GM12874 (cell line): ENCODE results near the gene LAYN.

Source experiments
- TF ChIP-seq, protein P1 (sequence below): IDR thresholded peaks from 2 replicates; pipeline ENCODE4 v1.5.1; 2011; ENCODE audit warnings: low read depth, mild to moderate bottlenecking, control low read depth, low read length, moderate library complexity; ENCODE audit not compliant: insufficient read depth

The LAYN gene

DNA sequence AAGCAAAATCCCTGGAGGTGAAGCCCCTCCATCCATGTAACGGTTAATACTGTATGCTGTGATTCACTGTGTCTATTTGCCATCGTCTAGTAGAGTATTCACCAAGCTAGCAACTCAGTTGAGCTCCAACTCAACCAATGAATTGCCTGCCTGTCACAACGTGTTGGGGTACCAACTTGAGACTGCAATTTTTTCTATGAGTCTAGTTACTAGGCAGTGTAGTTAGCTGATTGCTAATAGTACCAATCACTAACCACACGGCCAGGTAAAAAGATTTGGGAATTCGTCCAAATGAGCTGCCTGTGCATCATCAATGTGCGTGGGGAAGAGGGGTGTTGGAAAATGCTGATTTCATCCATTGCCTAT lies 27.3 kb upstream of the LAYN start:
- TF ChIP-seq, protein P1, sequence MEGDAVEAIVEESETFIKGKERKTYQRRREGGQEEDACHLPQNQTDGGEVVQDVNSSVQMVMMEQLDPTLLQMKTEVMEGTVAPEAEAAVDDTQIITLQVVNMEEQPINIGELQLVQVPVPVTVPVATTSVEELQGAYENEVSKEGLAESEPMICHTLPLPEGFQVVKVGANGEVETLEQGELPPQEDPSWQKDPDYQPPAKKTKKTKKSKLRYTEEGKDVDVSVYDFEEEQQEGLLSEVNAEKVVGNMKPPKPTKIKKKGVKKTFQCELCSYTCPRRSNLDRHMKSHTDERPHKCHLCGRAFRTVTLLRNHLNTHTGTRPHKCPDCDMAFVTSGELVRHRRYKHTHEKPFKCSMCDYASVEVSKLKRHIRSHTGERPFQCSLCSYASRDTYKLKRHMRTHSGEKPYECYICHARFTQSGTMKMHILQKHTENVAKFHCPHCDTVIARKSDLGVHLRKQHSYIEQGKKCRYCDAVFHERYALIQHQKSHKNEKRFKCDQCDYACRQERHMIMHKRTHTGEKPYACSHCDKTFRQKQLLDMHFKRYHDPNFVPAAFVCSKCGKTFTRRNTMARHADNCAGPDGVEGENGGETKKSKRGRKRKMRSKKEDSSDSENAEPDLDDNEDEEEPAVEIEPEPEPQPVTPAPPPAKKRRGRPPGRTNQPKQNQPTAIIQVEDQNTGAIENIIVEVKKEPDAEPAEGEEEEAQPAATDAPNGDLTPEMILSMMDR: no peak

DNA sequence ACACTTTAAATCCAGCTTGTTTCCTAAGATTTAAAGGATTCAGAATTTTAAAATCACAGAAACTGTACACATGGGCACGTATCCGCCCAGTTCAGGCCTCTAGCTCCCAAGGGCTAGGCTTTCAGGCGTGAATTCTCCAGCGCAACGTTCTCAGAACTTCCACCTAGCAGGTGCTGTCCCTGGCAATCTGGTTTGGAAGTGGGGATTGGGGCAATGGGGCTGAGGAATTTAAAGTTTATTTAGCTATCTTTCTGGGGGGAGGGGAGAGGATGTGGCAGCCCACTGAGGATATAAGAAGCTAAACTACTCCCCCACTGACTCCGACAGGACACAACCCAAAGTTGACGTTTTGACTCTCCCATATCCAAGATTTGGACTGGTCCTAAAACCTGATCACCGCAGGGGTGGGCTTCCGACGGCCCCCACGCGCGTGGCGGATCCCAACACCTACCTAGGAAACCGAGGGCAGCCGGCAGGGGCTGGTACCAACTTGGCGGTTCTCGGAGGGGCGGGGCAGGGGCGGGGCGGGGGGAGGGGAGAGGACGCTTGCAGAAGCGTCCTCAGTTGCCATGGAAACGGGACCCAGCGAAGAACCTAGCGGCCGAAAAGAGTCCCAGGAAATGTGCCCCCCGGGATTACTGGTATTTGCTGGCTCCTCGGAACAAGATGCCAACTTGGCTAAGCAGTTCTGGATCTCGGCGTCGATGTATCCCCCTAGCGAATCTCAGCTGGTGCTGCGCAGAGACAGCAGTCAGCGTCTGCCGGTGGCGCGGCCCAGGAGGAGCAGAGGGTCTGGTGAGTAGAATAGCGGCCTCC lies 26.1 kb upstream of the LAYN start, which contains the start of gene HOATZ:
HOATZ (plus strand) TSS at position 563 of the 816 bp plus-strand sequence; CDS start at position 570, 7 bp downstream.
- TF ChIP-seq, protein P1: no peak

DNA sequence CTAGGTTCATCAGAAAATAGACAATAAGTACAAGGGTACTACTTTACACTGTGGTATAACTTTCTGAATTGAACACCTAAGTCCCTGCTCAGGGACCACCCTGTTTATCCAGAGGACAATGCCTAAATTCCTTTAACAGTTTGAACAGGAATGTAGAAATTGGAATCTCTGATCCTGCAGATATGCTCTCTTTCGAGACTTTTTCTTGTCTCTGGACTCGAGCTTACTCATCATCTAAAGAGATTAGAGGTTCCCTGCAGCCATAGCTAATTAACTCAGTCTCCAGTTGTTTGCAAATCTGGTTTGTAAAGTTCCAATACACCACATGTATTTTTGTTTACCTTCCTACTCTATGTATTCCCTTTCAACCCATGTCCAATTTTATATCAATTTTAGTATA lies 24.9 kb upstream of the LAYN start:
- TF ChIP-seq, protein P1: no peak

DNA sequence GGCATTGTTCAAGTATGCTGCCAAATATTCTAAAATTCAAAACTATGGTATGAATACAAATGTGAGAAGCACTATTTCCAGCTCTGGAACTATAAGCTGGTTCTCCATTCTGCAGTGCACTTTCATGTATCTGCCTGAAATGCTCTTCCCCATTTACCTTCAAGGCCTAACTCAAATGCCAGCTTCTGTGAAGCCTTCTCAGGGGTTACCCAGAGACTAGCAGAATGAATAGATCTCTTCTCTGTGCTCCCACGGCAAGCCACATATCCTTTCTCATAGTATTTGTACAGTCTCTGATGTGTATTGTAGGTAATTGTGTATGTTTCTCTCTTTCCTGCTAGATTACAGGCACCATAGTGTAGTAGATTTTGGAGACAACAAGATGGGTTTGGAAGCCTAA lies 21.9 kb upstream of the LAYN start:
- TF ChIP-seq, protein P1: no peak

DNA sequence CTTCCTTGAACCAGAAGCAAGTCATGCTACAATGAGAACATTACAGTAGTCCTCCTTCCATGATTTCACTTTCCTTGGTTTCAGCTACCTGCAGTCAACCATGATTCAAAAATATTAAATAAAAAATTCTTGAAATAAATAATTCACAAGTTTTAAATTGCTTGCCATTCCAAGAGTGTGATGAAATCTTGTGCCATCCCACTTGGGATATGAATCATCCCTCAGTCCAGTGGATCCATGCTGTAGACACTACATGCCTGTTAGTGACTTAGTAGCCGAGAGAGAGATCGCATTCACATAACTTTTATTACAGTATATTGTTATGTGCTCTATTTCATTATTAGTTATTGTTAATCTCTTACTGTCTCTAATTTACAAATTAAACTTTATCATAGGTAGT lies 20.0 kb upstream of the LAYN start:
- TF ChIP-seq, protein P1: no peak

DNA sequence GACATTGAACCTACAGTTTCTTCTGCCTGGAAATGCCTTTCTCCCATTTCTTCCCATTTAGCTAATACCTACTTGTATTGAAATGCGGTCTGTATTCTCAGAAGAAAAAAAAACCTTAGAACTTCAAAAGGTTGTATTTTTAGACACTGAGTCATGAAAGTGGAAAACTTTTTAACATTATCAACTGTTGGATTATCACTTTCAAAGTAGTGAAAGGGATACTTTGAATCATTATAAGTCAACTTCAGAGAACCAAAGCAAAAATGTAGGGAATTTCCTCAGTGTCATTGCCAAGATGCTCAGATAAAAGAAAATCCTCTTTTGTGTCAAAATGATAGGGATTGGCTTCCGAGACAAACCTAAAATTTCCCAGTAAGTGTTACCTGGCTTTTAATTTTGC lies 19.4 kb upstream of the LAYN start:
- TF ChIP-seq, protein P1: no peak

DNA sequence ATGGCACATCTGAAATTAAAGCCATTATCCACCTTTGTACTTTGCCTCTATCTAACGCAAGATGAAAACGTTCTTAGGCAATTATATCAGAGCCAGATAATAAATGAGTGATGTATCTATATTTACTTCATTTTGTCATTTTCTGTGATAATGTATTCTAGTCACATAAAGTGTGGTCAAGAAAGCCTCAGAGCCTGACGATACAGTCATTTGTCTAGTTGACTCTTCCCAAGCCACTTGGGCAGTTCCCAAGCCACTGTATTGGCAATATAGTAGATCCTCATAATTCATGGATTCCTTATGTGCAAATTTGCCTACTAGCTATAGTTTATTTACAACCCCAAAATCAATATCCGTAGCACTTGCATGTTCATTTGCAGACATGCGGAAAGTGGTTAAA lies 18.1 kb upstream of the LAYN start:
- TF ChIP-seq, protein P1: no peak
